GM23338 (cell line): ENCODE results near the gene ZNF292. TPM values are rescaled to one million over a fixed set of nuclear protein-coding genes. Genes with fewer than 3 reads are reported as not detected.

ENCODE experiments used
- ATAC-seq: fragments of 200-7000 bp; cut with Tn5 transposase; 3 replicates; pipeline ENCODE4 v1.9.1; 2020
- DNase-seq: peaks from one replicate; pipeline ENCODE4 v3.0.0-alpha.2; 2015; ENCODE audit warnings: low spot score
- H2AFZ ChIP-seq: fragments of 200-600 bp; sonication (generic); 2 replicates; pipeline ENCODE4 v1.8.0; 2016; ENCODE audit warnings: antibody characterized with exemption, mild to moderate bottlenecking, moderate library complexity
- H3F3A ChIP-seq: fragments of 200-600 bp; sonication (generic); replicated peaks from 2 replicates; pipeline ENCODE4 v1.8.0; 2017; ENCODE audit warnings: antibody characterized with exemption, mixed run types, low read depth
- H3K27ac ChIP-seq: fragments of 200-600 bp; sonication (generic); 2 replicates; pipeline ENCODE4 v1.6.1; 2016; ENCODE audit warnings: low read depth
- H3K27me3 ChIP-seq: fragments of 200-600 bp; sonication (generic); 2 replicates; pipeline ENCODE4 v1.8.0; 2016; ENCODE audit warnings: mild to moderate bottlenecking, mixed run types, moderate library complexity; ENCODE audit not compliant: insufficient read depth
- H3K36me3 ChIP-seq: fragments of 200-600 bp; sonication (generic); 2 replicates; pipeline ENCODE4 v1.8.0; 2016; ENCODE audit warnings: mild to moderate bottlenecking; ENCODE audit not compliant: insufficient read depth
- H3K4me1 ChIP-seq: fragments of 200-600 bp; sonication (generic); 2 replicates; pipeline ENCODE4 v1.8.0; 2016; ENCODE audit warnings: mild to moderate bottlenecking, moderate library complexity; ENCODE audit not compliant: insufficient read depth
- H3K4me2 ChIP-seq: fragments of 200-600 bp; sonication (generic); 2 replicates; pipeline ENCODE4 v1.7.1; 2017; ENCODE audit warnings: mixed run types
- H3K4me3 ChIP-seq: fragments of 200-600 bp; sonication (generic); 2 replicates; pipeline ENCODE4 v1.6.1; 2016; ENCODE audit warnings: mixed run types
- H3K79me2 ChIP-seq: fragments of 200-600 bp; sonication (generic); replicated peaks from 2 replicates; pipeline ENCODE4 v1.8.0; 2017; ENCODE audit warnings: mild to moderate bottlenecking; ENCODE audit not compliant: insufficient read depth
- H3K9me2 ChIP-seq: fragments of 200-600 bp; sonication (generic); 2 replicates; pipeline ENCODE4 v1.8.0; 2017; ENCODE audit not compliant: insufficient read depth
- H4K20me1 ChIP-seq: fragments of 200-600 bp; sonication (generic); replicated peaks from 2 replicates; pipeline ENCODE4 v1.8.0; 2017; ENCODE audit warnings: mild to moderate bottlenecking; ENCODE audit not compliant: insufficient read depth
- H3K27ac Mint-ChIP-seq: 2 replicates; pipeline ENCODE4 v1.8.0; 2020; ENCODE audit warnings: inconsistent platforms, mild to moderate bottlenecking, moderate library complexity, mixed read lengths
- H3K27me3 Mint-ChIP-seq: 3 replicates; pipeline ENCODE4 v1.8.0; 2022; ENCODE audit warnings: low read depth, mild to moderate bottlenecking, moderate library complexity, mixed read lengths, inconsistent platforms; ENCODE audit not compliant: insufficient read depth, poor library complexity
- H3K36me3 Mint-ChIP-seq: 3 replicates; pipeline ENCODE4 v1.8.0; 2021; ENCODE audit warnings: low read depth, mild to moderate bottlenecking, inconsistent platforms, moderate library complexity, mixed read lengths
- H3K4me1 Mint-ChIP-seq: 3 replicates; pipeline ENCODE4 v1.8.0; 2020; ENCODE audit warnings: mild to moderate bottlenecking, inconsistent platforms, mixed read lengths
- H3K4me3 Mint-ChIP-seq: 3 replicates; pipeline ENCODE4 v1.8.0; 2021; ENCODE audit warnings: moderate library complexity, mild to moderate bottlenecking, inconsistent platforms, mixed read lengths
- H3K9me3 Mint-ChIP-seq: 3 replicates; pipeline ENCODE4 v1.8.0; 2020; ENCODE audit warnings: moderate library complexity, mild to moderate bottlenecking, inconsistent platforms, mixed read lengths
- CREB1 ChIP-seq: fragments of 250-450 bp; sonication (Bioruptor Pico); IDR thresholded peaks from 2 replicates; pipeline ENCODE4 v1.5.0; 2020; ENCODE audit warnings: low read depth, mild to moderate bottlenecking, moderate library complexity
- CTCF ChIP-seq, 2 experiments: fragments of 200-600 bp in 1 of 2; sonication (generic) in 1 of 2; conservative IDR thresholded peaks; 2 replicates each; pipeline versions ENCODE4 v1.5.1 to v1.6.1; 2016 to 2017; ENCODE audit warnings: antibody characterized with exemption in 2 of 2, low read depth in 2 of 2, mild to moderate bottlenecking in 2 of 2, moderate library complexity in 1 of 2
- ETS1 ChIP-seq: IDR thresholded peaks from 2 replicates; pipeline ENCODE4 v1.6.1; 2016; ENCODE audit warnings: antibody characterized with exemption
- EZH2phosphoT487 ChIP-seq: fragments of 200-600 bp; sonication (generic); IDR thresholded peaks from one replicate; pipeline ENCODE4 v1.8.1; 2018; ENCODE audit warnings: antibody characterized with exemption; ENCODE audit not compliant: unreplicated experiment
- JUNB ChIP-seq: IDR thresholded peaks from one replicate; pipeline ENCODE4 v1.6.1; 2016; ENCODE audit warnings: antibody characterized with exemption; ENCODE audit not compliant: unreplicated experiment
- NANOG ChIP-seq: IDR thresholded peaks from 2 replicates; pipeline ENCODE4 v1.6.1; 2016; ENCODE audit warnings: antibody characterized with exemption, borderline replicate concordance
- POLR2AphosphoS5 ChIP-seq: IDR thresholded peaks from 2 replicates; pipeline ENCODE4 v1.6.1; 2016; ENCODE audit warnings: antibody characterized with exemption, low read depth
- REST ChIP-seq: IDR thresholded peaks from one replicate; pipeline ENCODE4 v1.6.1; 2018; ENCODE audit warnings: antibody characterized with exemption; ENCODE audit not compliant: unreplicated experiment
- STAT1 ChIP-seq: IDR thresholded peaks from one replicate; pipeline ENCODE4 v1.6.1; 2016; ENCODE audit warnings: antibody characterized with exemption; ENCODE audit not compliant: unreplicated experiment
- ZNF114 ChIP-seq: fragments of 250-450 bp; sonication (Bioruptor Pico); IDR thresholded peaks from 2 replicates; pipeline ENCODE4 v1.5.0; 2020; ENCODE audit warnings: mild to moderate bottlenecking, moderate library complexity
- ZNF331 ChIP-seq: fragments of 250-450 bp; sonication (Bioruptor Pico); IDR thresholded peaks from 2 replicates; pipeline ENCODE4 v1.5.0; 2020; ENCODE audit warnings: low read depth, mild to moderate bottlenecking, moderate library complexity
- ZNF462 ChIP-seq: fragments of 250-450 bp; sonication (Bioruptor Pico); IDR thresholded peaks from 2 replicates; pipeline ENCODE4 v1.5.0; 2020; ENCODE audit warnings: mild to moderate bottlenecking, moderate library complexity
- polyA plus RNA-seq: library from polyadenylated mRNA; unstranded; fragments of >200 nt; fragmentation: Nextera tagmentation; extraction: Ambion mirVana; gene quantifications from 2 replicates; pipeline ENCODE4 v1.2.1, GENCODE V29; 2016
- total RNA-seq: library from RNA; depleted of rRNA; stranded (reverse); fragments of >200 nt; shearing (Covaris generic); gene quantifications from 2 replicates; pipeline ENCODE4 v1.2.3, GENCODE V29; 2014

Gene ZNF292
- total and polyA plus RNA-seq, 2 experiments from 2014 or later, result 45.7 to 67.9 TPM

GRCh38 chr6:87287251-87287650 is 131.9 kb downstream of the ZNF292 start (continued):
- no peak for TF ChIP-seq REST
- TF ChIP-seq ZNF331 (CRISPR knock-in tag), result no peak
- TF ChIP-seq ETS1, result no peak
- TF ChIP-seq POLR2AphosphoS5, result no peak
- TF ChIP-seq STAT1, result no peak
- no peak for TF ChIP-seq JUNB
- no peak for TF ChIP-seq ZNF114 (CRISPR knock-in tag)
- TF ChIP-seq EZH2phosphoT487, result no peak
- no peak for TF ChIP-seq NANOG

- no peak overlapping the region for H2AFZ ChIP-seq
- H3K4me2 ChIP-seq, result no peak overlapping the region
- no peak overlapping the region for H3K4me3 Mint-ChIP-seq
- H3K27me3 ChIP-seq, result no peaks in the 10 kb centered on the region
- H3K4me1 ChIP-seq, result no peaks in the 10 kb centered on the region
- peaks cover 2% of the 10 kb centered on the region for H3K9me2 ChIP-seq
- H3K36me3 ChIP-seq, result no peaks in the 10 kb centered on the region
- no peaks in the 10 kb centered on the region for H3K27me3 Mint-ChIP-seq
- H3K27ac ChIP-seq, result no peak overlapping the region
- no peaks in the 10 kb centered on the region for H3K9me3 Mint-ChIP-seq
- no peak for ATAC-seq
- no peak overlapping the region for H3K4me3 ChIP-seq
- no peak for DNase-seq
- H4K20me1 ChIP-seq, result no peaks in the 10 kb centered on the region
- H3K4me1 Mint-ChIP-seq, result no peaks in the 10 kb centered on the region
- no peaks in the 10 kb centered on the region for H3K79me2 ChIP-seq
- no peaks in the 10 kb centered on the region for H3K36me3 Mint-ChIP-seq
- H3F3A ChIP-seq, result no peaks in the 10 kb centered on the region
- no peak overlapping the region for H3K27ac Mint-ChIP-seq
- TF ChIP-seq CTCF (conservative IDR thresholded peaks at IDR 0.05; ENCODE audit: low read depth in 2 of 2) (no peak), NANOG (no peak), POLR2AphosphoS5 (no peak), ETS1 (no peak), CREB1 (CRISPR knock-in tag) (no peak), ZNF331 (CRISPR knock-in tag) (no peak), JUNB (no peak), ZNF462 (CRISPR knock-in tag) (no peak), ZNF114 (CRISPR knock-in tag) (no peak)
Observed at GRCh38 chr6:87289571-87289970, 134.2 kb downstream of the ZNF292 start.
